Measurements from ENCODE around the gene SUSD5.

The SUSD5 gene

GRCh38 chr3:33250712-33251111 lies 32.1 kb upstream of the SUSD5 start:
- Histone ChIP-seq H3K9me2 (replicated peaks; ENCODE audit: insufficient read depth, low read length) (no peaks in the 10 kb centered on the region), H3K9me3 (ENCODE audit: insufficient read depth, low read length) (no peaks in the 10 kb centered on the region), H4K20me1 (ENCODE audit: low read depth, low read length) (no peaks in the 10 kb centered on the region), H3K4me3 (ENCODE audit: insufficient read depth, low read length, poor library complexity, severe bottlenecking) (no peak overlapping the region), H2AFZ (ENCODE audit: low read depth, low read length, severe bottlenecking) (no peak overlapping the region), H3K36me3 (ENCODE audit: low read length) (no peaks in the 10 kb centered on the region), H3F3A (ENCODE audit: insufficient read depth) (no peaks in the 10 kb centered on the region), H3K79me2 (ENCODE audit: insufficient read depth, low read length) (no peaks in the 10 kb centered on the region), H3K27ac (ENCODE audit: low read depth, low read length) (no peak overlapping the region), H3K27me3 (ENCODE audit: low read length) (no peaks in the 10 kb centered on the region), H3K9ac (ENCODE audit: low read length) (no peak overlapping the region), H3K4me2 (ENCODE audit: low read depth, low read length, poor library complexity, severe bottlenecking) (no peak overlapping the region)
- TF ChIP-seq CTCF (IDR thresholded peaks at IDR 0.05; ENCODE audit: insufficient read depth, low read length, poor library complexity, severe bottlenecking), result no peak
- TF ChIP-seq EZH2phosphoT487 (conservative IDR thresholded peaks at IDR 0.05; ENCODE audit: low read length), result no peak

GRCh38 chr3:33246786-33247185 lies 28.2 kb upstream of the SUSD5 start:
- no peak for TF ChIP-seq CTCF (IDR thresholded peaks at IDR 0.05; ENCODE audit: insufficient read depth, low read length, poor library complexity, severe bottlenecking)
- H4K20me1 ChIP-seq (ENCODE audit: low read depth, low read length), result no peaks in the 10 kb centered on the region

GRCh38 chr3:33240261-33240660 lies 21.7 kb upstream of the SUSD5 start:
- no peak overlapping the region for H3K4me2 ChIP-seq (ENCODE audit: low read depth, low read length, poor library complexity, severe bottlenecking)
- no peaks in the 10 kb centered on the region for H3K9me3 ChIP-seq (ENCODE audit: insufficient read depth, low read length)
- no peak overlapping the region for H3K9ac ChIP-seq (ENCODE audit: low read length)
- H3K36me3 ChIP-seq (ENCODE audit: low read length), result no peaks in the 10 kb centered on the region
- H4K20me1 ChIP-seq (ENCODE audit: low read depth, low read length), result no peaks in the 10 kb centered on the region
- H3K79me2 ChIP-seq (ENCODE audit: insufficient read depth, low read length), result no peaks in the 10 kb centered on the region
- H3K9me2 ChIP-seq (replicated peaks; ENCODE audit: insufficient read depth, low read length), result no peaks in the 10 kb centered on the region
- no peak overlapping the region for H3K27ac ChIP-seq (ENCODE audit: low read depth, low read length)
- H3K27me3 ChIP-seq (ENCODE audit: low read length), result no peaks in the 10 kb centered on the region
- H3F3A ChIP-seq (ENCODE audit: insufficient read depth), result no peaks in the 10 kb centered on the region
- H2AFZ ChIP-seq (ENCODE audit: low read depth, low read length, severe bottlenecking), result no peak overlapping the region
- TF ChIP-seq CTCF (IDR thresholded peaks at IDR 0.05; ENCODE audit: insufficient read depth, low read length, poor library complexity, severe bottlenecking) (no peak), EZH2phosphoT487 (conservative IDR thresholded peaks at IDR 0.05; ENCODE audit: low read length) (no peak)
- no peak overlapping the region for H3K4me3 ChIP-seq (ENCODE audit: insufficient read depth, low read length, poor library complexity, severe bottlenecking)

More at GRCh38 chr3:33246786-33247185, 28.2 kb upstream of the SUSD5 start:
- Histone ChIP-seq H3K79me2 (ENCODE audit: insufficient read depth, low read length) (no peaks in the 10 kb centered on the region), H3F3A (ENCODE audit: insufficient read depth) (no peaks in the 10 kb centered on the region), H3K9me2 (replicated peaks; ENCODE audit: insufficient read depth, low read length) (no peaks in the 10 kb centered on the region), H3K9me3 (ENCODE audit: insufficient read depth, low read length) (no peaks in the 10 kb centered on the region), H3K9ac (ENCODE audit: low read length) (no peak overlapping the region), H3K4me2 (ENCODE audit: low read depth, low read length, poor library complexity, severe bottlenecking) (no peak overlapping the region), H3K27me3 (ENCODE audit: low read length) (no peaks in the 10 kb centered on the region), H3K4me3 (ENCODE audit: insufficient read depth, low read length, poor library complexity, severe bottlenecking) (no peak overlapping the region), H3K27ac (ENCODE audit: low read depth, low read length) (no peak overlapping the region), H2AFZ (ENCODE audit: low read depth, low read length, severe bottlenecking) (no peak overlapping the region), H3K36me3 (ENCODE audit: low read length) (no peaks in the 10 kb centered on the region)

- H2AFZ ChIP-seq (ENCODE audit: low read depth, low read length, severe bottlenecking), result no peak overlapping the region
- H4K20me1 ChIP-seq (ENCODE audit: low read depth, low read length), result no peaks in the 10 kb centered on the region
- H3K27ac ChIP-seq (ENCODE audit: low read depth, low read length), result no peak overlapping the region
- H3K27me3 ChIP-seq (ENCODE audit: low read length), result no peaks in the 10 kb centered on the region
- H3K4me2 ChIP-seq (ENCODE audit: low read depth, low read length, poor library complexity, severe bottlenecking), result no peak overlapping the region
- H3K4me3 ChIP-seq (ENCODE audit: insufficient read depth, low read length, poor library complexity, severe bottlenecking), result no peak overlapping the region
- TF ChIP-seq CTCF (IDR thresholded peaks at IDR 0.05; ENCODE audit: insufficient read depth, low read length, poor library complexity, severe bottlenecking), result no peak
- TF ChIP-seq EZH2phosphoT487 (conservative IDR thresholded peaks at IDR 0.05; ENCODE audit: low read length), result no peak
- no peaks in the 10 kb centered on the region for H3K36me3 ChIP-seq (ENCODE audit: low read length)
- no peaks in the 10 kb centered on the region for H3K79me2 ChIP-seq (ENCODE audit: insufficient read depth, low read length)
- H3F3A ChIP-seq (ENCODE audit: insufficient read depth), result no peaks in the 10 kb centered on the region
- H3K9me2 ChIP-seq (replicated peaks; ENCODE audit: insufficient read depth, low read length), result no peaks in the 10 kb centered on the region
- H3K9me3 ChIP-seq (ENCODE audit: insufficient read depth, low read length), result no peaks in the 10 kb centered on the region
- no peak overlapping the region for H3K9ac ChIP-seq (ENCODE audit: low read length)
These were observed 20.3 kb upstream of the SUSD5 start for GRCh38 chr3:33238923-33239322.

Data from SU-DHL-6 (cell line).